Stimulated activated CD4-positive, alpha-beta T cell treated with anti-CD3 and anti-CD28 coated beads, Interleukin-12 subunit alpha, Interleukin-12 subunit beta, amount 100 ng/mL, for 24 hours (primary cell): Measurements from ENCODE around the gene SYT6.

Experiments used
- DNase-seq, 2 experiments: peaks; one replicate each; pipeline ENCODE4 v3.0.0-alpha.2; 2020; ENCODE audit warnings: low read depth in 2 of 2

Gene SYT6, protein sequence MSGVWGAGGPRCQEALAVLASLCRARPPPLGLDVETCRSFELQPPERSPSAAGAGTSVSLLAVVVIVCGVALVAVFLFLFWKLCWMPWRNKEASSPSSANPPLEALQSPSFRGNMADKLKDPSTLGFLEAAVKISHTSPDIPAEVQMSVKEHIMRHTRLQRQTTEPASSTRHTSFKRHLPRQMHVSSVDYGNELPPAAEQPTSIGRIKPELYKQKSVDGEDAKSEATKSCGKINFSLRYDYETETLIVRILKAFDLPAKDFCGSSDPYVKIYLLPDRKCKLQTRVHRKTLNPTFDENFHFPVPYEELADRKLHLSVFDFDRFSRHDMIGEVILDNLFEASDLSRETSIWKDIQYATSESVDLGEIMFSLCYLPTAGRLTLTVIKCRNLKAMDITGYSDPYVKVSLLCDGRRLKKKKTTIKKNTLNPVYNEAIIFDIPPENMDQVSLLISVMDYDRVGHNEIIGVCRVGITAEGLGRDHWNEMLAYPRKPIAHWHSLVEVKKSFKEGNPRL

DNA sequence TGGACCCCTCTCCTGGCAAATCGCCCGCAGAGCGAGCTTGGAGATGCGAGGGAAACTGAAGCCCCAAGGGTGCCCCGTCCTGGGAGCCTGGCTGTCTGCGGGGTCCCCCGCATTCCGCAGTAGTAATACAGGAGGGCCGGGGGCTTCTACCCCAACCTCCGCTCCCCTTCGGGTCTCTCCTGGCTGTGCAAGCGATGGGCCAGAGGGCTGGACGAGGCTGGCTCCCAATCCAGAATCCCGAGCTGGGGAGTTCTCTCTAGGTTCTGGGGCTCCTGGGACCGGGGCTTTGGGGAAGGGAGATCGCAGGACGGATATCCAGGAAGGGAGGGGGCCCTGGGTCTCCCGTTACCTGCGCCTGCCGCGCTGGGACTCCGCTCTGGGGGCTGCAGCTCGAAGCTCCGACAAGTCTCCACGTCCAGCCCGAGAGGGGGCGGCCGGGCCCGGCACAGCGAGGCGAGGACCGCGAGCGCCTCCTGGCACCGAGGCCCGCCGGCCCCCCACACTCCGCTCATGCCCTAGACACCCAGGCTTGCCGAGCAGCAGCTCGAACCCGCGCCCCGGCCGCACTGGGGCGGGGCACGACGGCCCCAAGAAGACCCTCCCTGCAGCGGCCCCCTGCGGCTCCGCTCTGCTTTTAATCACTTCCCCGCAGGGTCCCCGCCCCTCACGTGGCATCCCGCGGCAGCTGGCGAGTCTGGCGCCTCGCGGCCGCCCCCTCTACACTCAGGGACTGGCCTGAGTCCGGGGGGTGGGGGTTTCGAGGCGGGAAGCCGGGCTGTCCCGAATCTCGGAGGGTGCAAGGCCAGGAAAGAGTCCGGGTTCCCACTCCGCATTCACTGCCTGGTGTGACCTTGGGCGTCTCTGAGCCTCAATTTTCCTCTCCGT lies at the start of gene SYT6:
Gene SYT6, minus strand, starts transcription at position 609 of the 885 bp plus-strand sequence. Its CDS starts 97 bp downstream, at position 512.
- no peak for DNase-seq

- DNase-seq: no peak
Observed at GRCh38 chr1:114201486-114201885, 47.8 kb upstream of the SYT6 start.

GRCh38 chr1:114199017-114199594 lies 45.4 kb upstream of the SYT6 start:
- DNase-seq: no peak

DNA sequence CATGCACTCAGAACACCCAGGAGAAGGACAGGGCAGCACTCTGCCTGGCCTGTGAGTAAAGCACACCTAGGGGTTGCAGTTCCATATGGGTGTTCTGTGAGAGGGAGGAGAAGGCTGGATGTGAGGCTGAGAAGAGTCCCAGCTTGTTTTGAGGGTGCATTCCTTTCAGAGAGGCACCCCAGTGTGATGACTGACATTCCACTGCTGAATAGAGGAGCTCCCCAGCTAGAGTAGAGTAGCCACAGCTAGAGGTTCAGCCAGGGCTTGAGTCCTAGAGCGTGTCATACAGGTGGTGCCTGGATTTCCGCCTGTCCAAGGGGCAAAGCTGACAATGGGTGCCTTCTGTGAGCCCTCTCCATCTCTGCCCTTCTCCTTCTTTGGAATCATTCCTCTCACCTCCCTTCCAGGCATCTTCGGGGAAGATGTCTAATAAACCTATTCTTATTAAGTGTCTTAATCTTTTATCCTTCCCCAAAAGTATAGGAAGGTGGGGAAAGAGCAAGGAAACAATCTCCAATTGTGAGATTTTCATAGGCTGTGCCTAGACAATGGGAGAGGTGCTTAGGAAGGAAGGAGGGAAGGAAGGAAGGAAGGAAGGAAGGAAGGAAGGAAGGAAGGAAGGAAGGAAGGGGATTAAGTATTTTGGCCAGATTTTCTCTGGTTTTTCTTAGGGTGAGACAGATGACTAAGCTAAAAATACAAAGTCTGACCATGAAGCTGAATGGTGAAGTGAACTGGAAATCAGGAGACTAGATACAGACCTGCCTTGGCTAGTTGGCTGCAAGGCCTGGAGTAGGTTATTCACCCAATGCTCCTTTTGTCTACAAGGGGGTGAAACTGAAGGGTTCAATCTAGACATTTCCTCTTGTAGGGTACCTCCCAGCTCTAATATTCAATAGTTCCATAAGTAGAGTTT lies 43.6 kb upstream of the SYT6 start:
- DNase-seq: no peak

GRCh38 chr1:114195819-114196218 lies 42.1 kb upstream of the SYT6 start:
- DNase-seq: no peak

DNA sequence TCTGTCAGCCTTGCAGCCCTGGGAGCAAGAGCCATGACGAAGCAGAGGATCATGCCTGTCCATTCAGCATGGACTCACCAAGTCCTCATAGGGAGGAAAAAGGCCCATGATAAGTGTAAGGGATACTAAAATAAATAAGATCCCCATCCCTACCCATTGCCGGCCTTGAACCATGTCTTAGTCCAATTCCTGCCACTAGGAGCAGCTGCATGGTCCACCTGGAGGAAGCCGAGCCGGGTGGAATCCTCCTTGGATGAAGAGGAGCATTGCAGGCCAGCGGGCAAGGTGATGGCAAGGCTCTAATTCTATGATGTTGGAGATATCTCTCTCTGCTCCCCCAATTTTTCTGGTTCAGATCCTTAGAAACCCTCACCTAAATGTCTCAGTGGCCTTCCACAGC lies 38.7 kb upstream of the SYT6 start:
- DNase-seq: no peak

DNA sequence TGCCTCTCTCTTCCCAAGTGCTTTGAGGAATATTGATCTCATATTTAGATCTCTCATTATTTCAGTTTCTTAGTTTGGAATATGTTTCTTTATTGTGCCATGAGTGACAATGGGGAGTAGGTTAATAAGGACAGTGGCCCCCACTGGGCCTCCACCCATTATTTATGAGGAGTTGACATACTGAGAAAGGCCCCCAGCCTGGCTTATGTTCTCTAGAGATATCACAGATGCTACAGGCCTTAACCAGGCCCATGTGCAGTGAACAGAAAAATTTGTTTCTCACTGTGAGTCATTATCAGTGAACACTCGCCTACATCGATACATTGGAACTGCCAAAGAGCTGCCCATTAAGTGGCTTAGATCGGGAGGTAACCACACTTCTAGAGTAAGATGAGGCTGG lies 35.7 kb upstream of the SYT6 start:
- DNase-seq: no peak

DNA sequence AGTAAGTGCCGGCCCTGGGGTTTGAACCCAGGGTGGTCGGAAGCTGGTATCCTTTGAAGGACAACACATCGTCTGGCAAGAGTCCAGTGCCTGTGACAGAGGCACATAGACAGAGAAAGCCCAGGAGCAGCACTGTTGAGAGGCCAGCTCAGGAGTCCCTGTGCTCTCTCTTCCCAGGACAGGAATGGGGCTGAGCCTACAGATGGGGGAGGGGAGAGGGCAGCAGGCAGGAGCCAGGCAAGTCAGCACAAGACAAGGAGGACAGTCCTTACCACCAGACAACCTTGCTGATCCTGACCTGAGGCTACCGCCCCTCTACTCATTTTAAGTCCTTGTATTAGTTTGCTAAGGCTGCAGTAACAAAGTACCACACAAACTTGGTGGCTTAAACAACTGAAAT lies 27.7 kb upstream of the SYT6 start:
- DNase-seq: no peak

GRCh38 chr1:114180742-114181141 lies 27.1 kb upstream of the SYT6 start:
- DNase-seq: no peak

DNA sequence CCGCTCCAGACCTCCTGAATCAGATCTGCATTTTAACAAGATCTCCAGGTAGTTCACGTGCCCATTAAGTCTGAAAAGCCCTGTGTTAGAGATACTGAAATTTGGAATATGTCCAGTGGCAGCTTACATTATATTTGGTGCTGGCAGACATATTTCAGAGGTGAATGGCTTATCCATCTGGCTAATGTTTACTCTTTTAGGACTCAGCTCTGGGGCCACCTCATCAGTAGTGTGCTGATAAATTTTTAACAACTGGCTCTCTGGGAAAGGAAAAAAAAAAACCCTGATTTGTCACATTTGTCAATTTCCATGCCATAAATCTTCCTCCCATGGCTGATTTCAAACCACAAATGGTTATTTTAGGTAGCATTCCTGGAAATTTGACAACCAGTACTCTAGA lies 25.3 kb upstream of the SYT6 start:
- DNase-seq: no peak

DNA sequence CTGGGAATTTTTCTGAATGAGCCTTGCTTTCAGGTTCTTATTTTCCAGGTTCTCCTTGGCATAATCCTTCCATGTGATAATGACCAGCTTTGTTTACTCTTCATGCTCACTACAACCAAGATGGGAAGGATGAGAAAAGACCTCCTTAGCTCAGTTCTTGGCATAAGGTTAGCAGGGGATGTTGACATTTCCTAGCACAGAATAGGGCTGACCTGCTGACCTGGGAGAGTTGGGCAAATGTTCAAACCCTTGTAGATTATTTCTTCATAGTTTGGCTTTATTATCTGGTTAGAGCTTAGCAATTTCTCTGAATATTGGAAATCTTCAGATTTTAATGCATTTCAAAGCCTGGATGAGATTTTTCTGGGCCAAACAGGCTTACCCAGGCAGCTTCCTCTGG lies 23.6 kb upstream of the SYT6 start:
- no peak for DNase-seq

GRCh38 chr1:114176366-114176765 lies 22.7 kb upstream of the SYT6 start:
- no peak for DNase-seq

GRCh38 chr1:114173680-114174079 lies 20.0 kb upstream of the SYT6 start:
- DNase-seq: no peak

- no peak for DNase-seq
Observed at GRCh38 chr1:114169509-114169908, 15.8 kb upstream of the SYT6 start.

GRCh38 chr1:114167226-114167625 lies 13.6 kb upstream of the SYT6 start:
- no peak for DNase-seq

DNA sequence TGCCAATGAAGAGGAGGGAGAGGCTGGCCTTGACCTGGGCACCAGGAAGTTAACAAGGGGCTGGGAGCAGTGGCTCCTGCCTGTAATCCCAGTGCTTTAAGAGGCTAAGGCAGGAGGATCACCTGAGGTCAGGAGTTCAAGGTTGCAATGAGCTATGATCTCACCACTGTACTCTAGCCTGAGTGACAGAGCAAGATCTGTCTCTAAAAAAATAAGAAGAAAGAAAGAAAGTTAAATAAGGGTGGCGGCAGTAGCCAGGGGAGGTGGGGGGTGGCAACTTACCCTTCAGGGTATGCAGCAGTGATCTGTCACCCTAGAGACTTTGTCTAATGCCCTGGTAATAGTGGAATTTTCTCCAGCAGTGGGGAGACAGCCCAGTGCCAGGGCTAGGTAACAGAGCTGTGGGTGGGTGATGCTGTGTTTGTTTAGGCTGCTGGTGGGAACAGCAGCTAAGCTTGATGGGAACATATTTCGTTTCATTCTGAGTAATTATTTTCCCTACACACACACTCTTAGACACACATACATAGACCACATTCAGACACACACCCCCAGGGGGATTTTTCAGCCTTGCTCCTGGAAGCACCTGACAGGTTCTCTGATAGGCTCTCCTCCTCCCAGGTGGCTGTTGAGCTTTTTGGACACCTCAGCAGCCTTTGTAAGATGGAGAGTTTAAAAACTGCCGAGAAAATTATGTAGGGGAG lies 11.3 kb upstream of the SYT6 start:
- DNase-seq: no peak

GRCh38 chr1:114159941-114160340 lies 6.3 kb upstream of the SYT6 start:
- no peak for DNase-seq

GRCh38 chr1:114157275-114157660 lies 3.6 kb upstream of the SYT6 start:
- no peak for DNase-seq

DNA sequence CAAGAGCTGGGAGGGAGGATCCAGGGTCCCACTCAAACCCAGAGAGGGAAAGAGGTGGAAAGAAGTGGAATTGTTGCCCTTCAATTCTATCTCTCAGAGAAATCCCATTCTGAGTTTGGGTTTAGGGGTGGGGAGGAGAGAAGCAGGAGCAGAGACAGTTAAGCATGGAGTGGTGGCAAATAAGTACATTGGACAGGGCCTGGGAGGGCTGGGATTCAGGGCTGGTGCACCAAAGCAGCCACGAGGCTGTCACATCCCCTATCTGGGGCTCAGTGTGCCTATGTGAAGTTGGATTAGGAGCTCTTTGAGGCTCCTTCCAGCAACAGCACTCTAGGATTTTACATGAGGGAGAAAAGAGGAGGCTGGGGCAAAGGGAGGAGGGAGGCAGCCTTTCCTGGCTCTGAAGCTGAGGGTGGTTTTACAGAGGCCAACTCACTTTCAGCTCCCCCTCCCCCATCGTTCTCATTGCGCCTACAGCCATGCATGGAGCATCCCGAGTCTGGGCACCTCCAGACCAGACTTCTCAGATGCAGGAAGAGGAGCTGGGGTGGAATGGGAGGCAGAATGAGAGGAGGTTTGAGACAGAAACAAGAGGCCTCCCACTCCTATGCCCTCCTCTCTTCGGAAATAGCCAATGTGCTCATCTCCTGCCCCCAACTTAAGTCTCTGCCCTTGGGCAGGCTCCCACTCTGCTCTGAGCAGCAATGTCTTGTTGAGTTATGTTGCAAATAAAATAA lies 3.0 kb upstream of the SYT6 start:
- DNase-seq: no peak

DNA sequence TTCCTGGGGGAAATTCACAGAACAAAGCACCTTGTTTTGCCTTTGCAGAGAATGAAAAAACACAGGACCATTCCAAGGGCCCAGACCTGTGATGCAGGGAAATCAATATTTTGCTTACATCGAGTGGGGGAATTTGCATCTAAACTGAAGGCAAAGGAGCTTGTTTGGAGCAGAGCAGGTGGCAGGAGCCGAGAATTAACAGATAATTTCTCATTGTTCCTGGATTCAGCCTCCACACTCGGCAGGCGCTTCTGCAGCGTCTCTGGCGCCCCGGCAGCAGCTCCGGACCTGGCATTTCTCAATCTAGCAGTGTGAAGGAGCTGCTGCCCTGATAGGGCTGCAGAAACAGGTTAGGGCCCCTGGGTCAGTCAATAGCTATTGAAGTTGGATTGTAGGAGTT lies 2.0 kb upstream of the SYT6 start:
- no peak for DNase-seq
